ENCODE measurements around the gene UBL4B. TPM values are rescaled to one million over a fixed set of nuclear protein-coding genes. Genes with fewer than 3 reads are reported as not detected.
A peak's percentile ranks its signal among the peaks of the same experiment; 100 is the strongest.

UBL4B gene
- total RNA-seq, 2 donors from 2014 or later: 8.4 TPM; not detected in 1

DNA sequence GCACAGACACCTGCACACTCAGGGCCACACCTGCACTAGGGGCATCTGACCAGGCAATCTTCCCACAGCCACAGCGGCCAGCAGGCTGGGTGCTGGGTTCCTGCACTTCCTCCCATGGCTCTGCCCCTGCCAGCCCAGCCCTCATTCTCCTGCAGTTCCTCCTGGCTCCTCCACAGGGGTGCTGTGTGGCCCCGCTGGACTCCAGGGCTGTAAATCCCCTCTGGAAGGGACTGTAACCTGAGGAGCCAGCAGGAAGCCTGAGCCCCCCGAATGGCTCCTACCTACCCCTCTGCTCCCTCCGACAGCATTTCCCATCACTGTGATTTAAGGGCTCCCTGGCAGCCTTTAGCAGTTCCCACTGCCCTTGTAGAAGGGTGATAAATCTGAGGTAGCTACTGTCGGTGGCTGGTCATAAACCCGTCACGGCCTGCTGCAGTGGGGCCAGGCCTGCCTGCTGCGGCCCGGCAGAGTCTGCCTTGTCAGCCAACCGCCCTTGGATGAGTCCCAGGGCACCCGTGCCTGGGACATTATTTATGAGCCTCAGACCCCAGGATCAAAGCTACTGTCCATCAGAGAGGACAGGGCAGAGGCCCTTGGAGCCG is 8.8 kb downstream of the UBL4B start:
- 12% methylated on average over 12 of the region's 12 CpGs for WGBS
- Histone ChIP-seq H3K4me1 (replicated peaks) (no peaks in the 10 kb centered on the region), H3K27ac (no peak overlapping the region), H3K36me3 (no peaks in the 10 kb centered on the region), H3K9me3 (no peaks in the 10 kb centered on the region), H3K4me3 (no peak overlapping the region), H3K27me3 (replicated peaks; ENCODE audit: insufficient read depth) (no peaks in the 10 kb centered on the region)
- DNase-seq (ENCODE audit: low spot score): no peak
- intact Hi-C loops (cut with DNase I): no loop called here
- TF ChIP-seq POLR2A (IDR thresholded peaks at IDR 0.05) (no peak), CTCF (IDR thresholded peaks at IDR 0.05) (no peak), POLR2AphosphoS5 (IDR thresholded peaks at IDR 0.05) (no peak)

DNA sequence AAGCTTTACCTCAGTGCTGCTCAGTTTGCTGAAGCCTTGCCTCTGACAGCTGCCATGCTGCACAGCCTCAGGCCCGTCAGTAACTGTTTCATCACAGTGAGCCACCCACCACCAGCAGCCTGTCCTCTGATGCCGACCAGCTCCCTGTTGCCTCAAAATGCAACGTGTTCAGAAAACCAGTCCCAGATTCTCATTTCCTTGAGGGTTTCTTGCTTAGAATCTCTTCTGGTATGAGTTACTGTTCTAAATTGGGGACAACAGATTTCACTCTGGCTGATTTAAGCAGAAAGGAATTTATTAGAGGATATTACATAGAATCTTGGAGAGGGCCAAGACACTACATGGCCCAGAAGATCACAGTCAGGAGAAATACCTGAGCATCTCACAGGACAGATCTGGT is 11.0 kb downstream of the UBL4B start:
- DNase-seq (ENCODE audit: low spot score): no peak
- 56% methylated on average over 3 of the region's 3 CpGs for WGBS
- Histone ChIP-seq H3K27me3 (replicated peaks; ENCODE audit: insufficient read depth) (no peaks in the 10 kb centered on the region), H3K4me3 (no peak overlapping the region), H3K4me1 (replicated peaks) (no peaks in the 10 kb centered on the region), H3K36me3 (no peaks in the 10 kb centered on the region), H3K27ac (no peak overlapping the region), H3K9me3 (no peaks in the 10 kb centered on the region)
- no peak for TF ChIP-seq CTCF (IDR thresholded peaks at IDR 0.05)
- no peak for TF ChIP-seq POLR2A (IDR thresholded peaks at IDR 0.05)
- TF ChIP-seq POLR2AphosphoS5 (IDR thresholded peaks at IDR 0.05): no peak
- intact Hi-C loops (cut with DNase I): no loop called here

DNA sequence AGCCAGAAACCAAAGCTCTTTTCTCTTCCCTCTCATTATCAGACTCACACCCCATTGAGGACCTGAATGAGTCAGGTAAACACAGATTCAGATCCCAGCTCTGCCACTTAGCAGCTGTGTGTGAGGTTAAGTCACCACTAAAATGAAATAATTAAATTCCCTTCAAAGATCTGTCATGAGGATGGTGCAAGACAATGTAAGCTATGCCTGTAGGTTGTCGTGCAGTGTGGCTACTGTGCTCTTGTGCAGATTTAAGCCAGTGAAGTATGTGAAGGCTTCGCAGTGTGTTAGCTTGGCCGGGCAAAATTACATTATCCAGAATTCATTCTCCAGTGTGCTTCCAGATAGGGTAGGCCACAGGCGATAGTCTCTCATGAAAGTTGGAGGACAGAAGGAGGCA is 13.6 kb downstream of the UBL4B start:
- Histone ChIP-seq H3K27ac (no peak overlapping the region), H3K9me3 (no peaks in the 10 kb centered on the region), H3K4me1 (replicated peaks) (no peaks in the 10 kb centered on the region), H3K4me3 (no peak overlapping the region), H3K36me3 (no peaks in the 10 kb centered on the region), H3K27me3 (replicated peaks; ENCODE audit: insufficient read depth) (no peaks in the 10 kb centered on the region)
- DNase-seq (ENCODE audit: low spot score): no peak
- TF ChIP-seq CTCF (IDR thresholded peaks at IDR 0.05) (no peak), POLR2A (IDR thresholded peaks at IDR 0.05) (no peak), POLR2AphosphoS5 (IDR thresholded peaks at IDR 0.05) (no peak)
- intact Hi-C loops (cut with DNase I): no loop called here
- 96% methylated on average over 4 of the region's 4 CpGs for WGBS

GRCh38 chr1:110130113-110130591 is 17.9 kb downstream of the UBL4B start:
- intact Hi-C loops (cut with DNase I): no loop called here
- H3K9me3 ChIP-seq: no peaks in the 10 kb centered on the region
- TF ChIP-seq POLR2AphosphoS5 (IDR thresholded peaks at IDR 0.05) (no peak), CTCF (IDR thresholded peaks at IDR 0.05) (peak in 1 of 4 experiments; percentile 31), POLR2A (IDR thresholded peaks at IDR 0.05) (no peak)
- H3K27me3 ChIP-seq (replicated peaks; ENCODE audit: insufficient read depth): no peaks in the 10 kb centered on the region
- H3K4me3 ChIP-seq: no peak overlapping the region
- H3K27ac ChIP-seq: no peak overlapping the region
- no peaks in the 10 kb centered on the region for H3K36me3 ChIP-seq
- DNase-seq (ENCODE audit: low spot score): peak; percentile 13
- 3% methylated on average over 31 of the region's 31 CpGs for WGBS
- no peaks in the 10 kb centered on the region for H3K4me1 ChIP-seq (replicated peaks)

- Histone ChIP-seq H3K4me1 (replicated peaks) (no peaks in the 10 kb centered on the region), H3K4me3 (no peak overlapping the region), H3K9me3 (no peaks in the 10 kb centered on the region), H3K27me3 (replicated peaks; ENCODE audit: insufficient read depth) (no peaks in the 10 kb centered on the region), H3K36me3 (no peaks in the 10 kb centered on the region), H3K27ac (no peak overlapping the region)
- intact Hi-C loops (cut with DNase I): no loop called here
- no peak for TF ChIP-seq POLR2AphosphoS5 (IDR thresholded peaks at IDR 0.05)
- TF ChIP-seq POLR2A (IDR thresholded peaks at IDR 0.05): no peak
- TF ChIP-seq CTCF (IDR thresholded peaks at IDR 0.05): no peak
- DNase-seq (ENCODE audit: low spot score): no peak
- 75% methylated on average over 7 of the region's 7 CpGs for WGBS
Measured at GRCh38 chr1:110130989-110131388, 18.7 kb downstream of the UBL4B start.

Measured in prostate gland (tissue), 2 donors.